Measurements from ENCODE around the gene MRPL40. TPM values are rescaled to one million over a fixed set of nuclear protein-coding genes. Genes with fewer than 3 reads are reported as not detected.

Gene MRPL40
- total and polyA plus RNA-seq, 2 of the 13 experiments (the other 11 are each of a cell fraction or from before 2014, with no cell fraction given), result 42.7 to 79.7 TPM

DNA sequence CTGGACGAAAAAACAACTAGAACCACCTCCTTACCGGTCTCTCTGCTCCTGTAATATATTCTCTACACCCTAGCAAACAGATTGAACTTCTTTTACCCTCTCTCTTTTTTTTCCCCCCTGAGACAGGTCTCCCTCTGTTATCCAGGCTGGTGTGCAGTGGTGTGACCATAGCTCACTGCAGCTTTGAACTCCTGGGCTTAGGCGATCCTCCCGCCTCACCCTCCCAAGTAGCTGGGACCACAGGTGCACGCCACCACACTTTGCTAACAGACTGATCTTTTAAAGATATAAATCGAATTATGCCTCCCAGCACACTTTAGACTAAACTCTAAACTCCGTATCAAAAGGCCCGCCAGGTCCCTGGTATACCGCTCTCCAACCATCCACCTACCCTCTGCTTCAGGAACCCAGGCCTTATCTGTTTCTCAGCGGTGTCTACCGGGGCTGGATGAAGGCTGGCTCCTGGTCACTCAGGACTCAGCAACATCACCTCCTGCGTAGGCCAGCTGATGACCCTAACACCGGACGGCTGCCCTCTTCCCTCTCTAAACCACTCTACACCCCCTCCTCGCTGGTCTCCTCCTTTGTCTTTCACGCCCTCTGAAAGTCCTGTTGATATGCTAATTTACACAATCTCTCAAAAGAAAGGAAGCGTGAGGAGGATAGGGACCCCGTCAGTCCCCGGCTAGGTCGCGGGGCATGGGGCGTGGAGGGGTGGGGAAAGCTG lies 14.4 kb downstream of the MRPL40 start (continued):
- TF ChIP-seq ELF1 (CRISPR knock-in tag; IDR thresholded peaks at IDR 0.05) (no peak), MAFF (IDR thresholded peaks at IDR 0.05; ENCODE audit: low read depth, low read length) (no peak), ZNF546 (CRISPR knock-in tag; conservative IDR thresholded peaks at IDR 0.05) (no peak), ZNF205 (CRISPR knock-in tag; IDR thresholded peaks at IDR 0.05) (peak; percentile 66; the same call in 1 of the 2 replicates)
- TF ChIP-seq, protein P1, sequence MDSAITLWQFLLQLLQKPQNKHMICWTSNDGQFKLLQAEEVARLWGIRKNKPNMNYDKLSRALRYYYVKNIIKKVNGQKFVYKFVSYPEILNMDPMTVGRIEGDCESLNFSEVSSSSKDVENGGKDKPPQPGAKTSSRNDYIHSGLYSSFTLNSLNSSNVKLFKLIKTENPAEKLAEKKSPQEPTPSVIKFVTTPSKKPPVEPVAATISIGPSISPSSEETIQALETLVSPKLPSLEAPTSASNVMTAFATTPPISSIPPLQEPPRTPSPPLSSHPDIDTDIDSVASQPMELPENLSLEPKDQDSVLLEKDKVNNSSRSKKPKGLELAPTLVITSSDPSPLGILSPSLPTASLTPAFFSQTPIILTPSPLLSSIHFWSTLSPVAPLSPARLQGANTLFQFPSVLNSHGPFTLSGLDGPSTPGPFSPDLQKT (CRISPR knock-in tag; IDR thresholded peaks at IDR 0.05; ENCODE audit: borderline replicate concordance), result no peak

GRCh38 chr22:19447330-19448075 lies 15.2 kb downstream of the MRPL40 start, which contains the start of gene C22orf39:
TSS of gene C22orf39 (minus strand) at chr22:19447711. CDS start at chr22:19447688, 23 bp downstream.
- ChIA-PET POLR2A (interaction anchor here (0.6 to 3.4 kb wide), 7 partner anchors 15 to 325 kb away, joined by 3 to 23 read pairs (median 4); partner anchors contain the start of genes CDC45, DGCR2, ESS2 and HIRA), CTCF (ENCODE audit: low intra/inter-chr PET ratio, low total read pairs) (no interaction called here)
- Histone ChIP-seq H3K4me3 (replicated peaks in 1 of 3; ENCODE audit: insufficient read depth in 1 of 3, low read depth in 2 of 3, low read length in 3 of 3) (peak within 1 kb of the TSS; percentile 70 to 86 (median 81)), H3K79me2 (ENCODE audit: insufficient read depth, low read length) (peaks cover 36% of the 10 kb centered on the region), H4K20me1 (ENCODE audit: insufficient read depth, low read length) (no peaks in the 10 kb centered on the region), H3K4me1 (ENCODE audit: insufficient read depth, low read length) (peaks cover 40% of the 10 kb centered on the region), H3K4me2 (ENCODE audit: low read depth, low read length) (peak within 1 kb of the TSS; percentile 96), H2AFZ (ENCODE audit: low read length) (peak within 1 kb of the TSS; percentile 37), H3K36me3 (replicated peaks in 1 of 2; ENCODE audit: control insufficient read depth in 1 of 2, insufficient read depth in 2 of 2, low read length in 2 of 2) (peaks cover 8 to 41% of the 10 kb centered on the region in 2 experiments; a peak in 4 of 5 replicates), H3K9me3 (ENCODE audit: low read length) (no peaks in the 10 kb centered on the region), H3K27ac (ENCODE audit: extremely low read length, insufficient read depth, low read length) (peak within 1 kb of the TSS; percentile 84), H3K9ac (ENCODE audit: insufficient read depth, low read depth, low read length) (peak within 1 kb of the TSS; percentile 93), H3K27me3 (ENCODE audit: control insufficient read depth in 1 of 2, insufficient read depth in 2 of 2, low read length in 2 of 2) (no peaks in the 10 kb centered on the region; a peak in 1 of 5 replicates)
- BruUV-seq (replicated peaks), result no TSS peak
- ATAC-seq (peak; percentile 90), FAIRE-seq (peak; percentile 66), DNase-seq (ENCODE audit: low spot score) (peak; percentile 93)
- WGBS (ENCODE audit: low lambda C conversion rate), result 4% methylated on average over 25 of the region's 92 CpGs
- in situ Hi-C loops (cut with HindIII; ENCODE audit: extremely low pct_ligation_motif_present, low pct_unique_long_range_greater_than_20kb), result no loop called here
- intact Hi-C loops (cut with micrococcal nuclease; ENCODE audit: unreplicated experiment), result loop anchor here (2.0 kb wide), 2 partner anchors 15 to 31 kb away; partner anchors contain the start of genes CDC45, MRPL40 and UFD1
- TF ChIP-seq TERF1 (CRISPR knock-in tag; IDR thresholded peaks at IDR 0.05) (no peak), CBX2 (IDR thresholded peaks at IDR 0.05; ENCODE audit: low read depth, low read length) (no peak), CBX2 (CRISPR knock-in tag; IDR thresholded peaks at IDR 0.05; ENCODE audit: low read depth) (no peak), ZNF883 (CRISPR knock-in tag; IDR thresholded peaks at IDR 0.05; ENCODE audit: not compliant biosample characterization) (no peak), ZNF609 (CRISPR knock-in tag; IDR thresholded peaks at IDR 0.05; ENCODE audit: borderline replicate concordance) (no peak), ATAD3A (CRISPR knock-in tag; IDR thresholded peaks at IDR 0.05) (no peak)
- TF ChIP-seq, protein P2, sequence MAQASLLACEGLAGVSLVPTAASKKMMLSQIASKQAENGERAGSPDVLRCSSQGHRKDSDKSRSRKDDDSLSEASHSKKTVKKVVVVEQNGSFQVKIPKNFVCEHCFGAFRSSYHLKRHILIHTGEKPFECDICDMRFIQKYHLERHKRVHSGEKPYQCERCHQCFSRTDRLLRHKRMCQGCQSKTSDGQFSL (CRISPR knock-in tag; IDR thresholded peaks at IDR 0.05), result no peak
